Rectal smooth muscle tissue (tissue), 1 donor: ENCODE data around the gene HHEX.

Experiments
- H3K27ac ChIP-seq: one replicate; pipeline ENCODE4 v1.7.0; 2013; ENCODE audit warnings: low read depth, low read length, inconsistent platforms
- H3K27me3 ChIP-seq: one replicate; pipeline ENCODE4 v1.7.0; 2013; ENCODE audit warnings: low read length; ENCODE audit not compliant: control insufficient read depth, insufficient read depth
- H3K36me3 ChIP-seq: one replicate; pipeline ENCODE4 v1.7.0; 2013; ENCODE audit warnings: low read length; ENCODE audit not compliant: control insufficient read depth, insufficient read depth
- H3K4me1 ChIP-seq: one replicate; pipeline ENCODE4 v1.7.0; 2013; ENCODE audit warnings: low read length; ENCODE audit not compliant: control insufficient read depth, insufficient read depth
- H3K4me3 ChIP-seq: one replicate; pipeline ENCODE4 v1.7.0; 2013; ENCODE audit warnings: low read length
- H3K9ac ChIP-seq: one replicate; pipeline ENCODE4 v1.7.0; 2013; ENCODE audit warnings: low read length

Gene HHEX

GRCh38 chr10:92681306-92681834 lies 8.4 kb upstream of the HHEX start:
- Histone ChIP-seq H3K27me3 (no peaks in the 10 kb centered on the region), H3K27ac (no peak overlapping the region), H3K4me1 (no peaks in the 10 kb centered on the region), H3K36me3 (no peaks in the 10 kb centered on the region), H3K9ac (no peak overlapping the region), H3K4me3 (no peak overlapping the region)

- Histone ChIP-seq H3K4me3 (peak overlapping the region; percentile 70), H3K4me1 (no peaks in the 10 kb centered on the region), H3K27me3 (peaks cover 4% of the 10 kb centered on the region), H3K9ac (no peak overlapping the region), H3K27ac (no peak overlapping the region), H3K36me3 (no peaks in the 10 kb centered on the region)
These were observed 1.2 kb upstream of the HHEX start for GRCh38 chr10:92688573-92688926.

GRCh38 chr10:92688927-92689662 lies 660 bp upstream of the HHEX start:
- Histone ChIP-seq H3K27me3 (peaks cover 4% of the 10 kb centered on the region), H3K4me1 (no peaks in the 10 kb centered on the region), H3K27ac (peak overlapping the region; percentile 68), H3K36me3 (no peaks in the 10 kb centered on the region), H3K9ac (no peak overlapping the region), H3K4me3 (peak overlapping the region; percentile 70)

- no peak overlapping the region for H3K9ac ChIP-seq
- peak overlapping the region; percentile 58 for H3K27ac ChIP-seq
- H3K36me3 ChIP-seq, result no peaks in the 10 kb centered on the region
- peak overlapping the region; percentile 67 for H3K4me3 ChIP-seq
- H3K27me3 ChIP-seq, result peaks cover 4% of the 10 kb centered on the region
- no peaks in the 10 kb centered on the region for H3K4me1 ChIP-seq
These were observed 608 bp downstream of the HHEX start for GRCh38 chr10:92690211-92690914.

- H3K9ac ChIP-seq, result no peak overlapping the region
- peak overlapping the region; percentile 67 for H3K4me3 ChIP-seq
- H3K27me3 ChIP-seq, result peaks cover 4% of the 10 kb centered on the region
- no peaks in the 10 kb centered on the region for H3K4me1 ChIP-seq
- H3K36me3 ChIP-seq, result no peaks in the 10 kb centered on the region
- H3K27ac ChIP-seq, result peak overlapping the region; percentile 37
These were observed 1.3 kb downstream of the HHEX start for GRCh38 chr10:92690915-92691590.

- no peak overlapping the region for H3K9ac ChIP-seq
These were observed 1.9 kb downstream of the HHEX start for GRCh38 chr10:92691591-92692079.

GRCh38 chr10:92692080-92692671 lies 2.4 kb downstream of the HHEX start:
- H3K9ac ChIP-seq, result no peak overlapping the region

More at GRCh38 chr10:92691591-92692079, 1.9 kb downstream of the HHEX start:
- H3K27me3 ChIP-seq, result peaks cover 4% of the 10 kb centered on the region
- H3K36me3 ChIP-seq, result no peaks in the 10 kb centered on the region
- H3K4me1 ChIP-seq, result no peaks in the 10 kb centered on the region
- peak overlapping the region; percentile 58 for H3K4me3 ChIP-seq
- H3K27ac ChIP-seq, result peak overlapping the region; percentile 37

GRCh38 chr10:92692697-92693533 lies 3.2 kb downstream of the HHEX start:
- H3K27me3 ChIP-seq, result peaks cover 4% of the 10 kb centered on the region
- H3K9ac ChIP-seq, result no peak overlapping the region
- no peaks in the 10 kb centered on the region for H3K4me1 ChIP-seq
- H3K4me3 ChIP-seq, result no peak overlapping the region
- no peak overlapping the region for H3K27ac ChIP-seq
- H3K36me3 ChIP-seq, result no peaks in the 10 kb centered on the region

More at GRCh38 chr10:92692080-92692671, 2.4 kb downstream of the HHEX start:
- Histone ChIP-seq H3K27me3 (peaks cover 4% of the 10 kb centered on the region), H3K4me1 (no peaks in the 10 kb centered on the region), H3K27ac (no peak overlapping the region), H3K4me3 (peak overlapping the region; percentile 58), H3K36me3 (no peaks in the 10 kb centered on the region)

GRCh38 chr10:92693534-92693893 lies 3.8 kb downstream of the HHEX start:
- Histone ChIP-seq H3K27me3 (peaks cover 4% of the 10 kb centered on the region), H3K4me1 (no peaks in the 10 kb centered on the region), H3K27ac (no peak overlapping the region), H3K9ac (no peak overlapping the region), H3K4me3 (no peak overlapping the region), H3K36me3 (no peaks in the 10 kb centered on the region)

GRCh38 chr10:92695679-92696605 lies 6.2 kb downstream of the HHEX start:
- Histone ChIP-seq H3K4me3 (no peak overlapping the region), H3K36me3 (no peaks in the 10 kb centered on the region), H3K9ac (no peak overlapping the region), H3K27me3 (peaks cover 7% of the 10 kb centered on the region), H3K27ac (no peak overlapping the region), H3K4me1 (peaks cover 2% of the 10 kb centered on the region)
